Endothelial cell of umbilical vein (primary cell): ENCODE results near the gene STN1. TPM values are rescaled to one million over a fixed set of nuclear protein-coding genes. Genes with fewer than 3 reads are reported as not detected.
"Not testable (repeated sequence)": the region's sequence is repeated elsewhere in the genome, so short reads cannot be mapped to it uniquely, and the experiment has no call there.

Source experiments
- BruUV-seq: library from RNA; stranded (reverse); fragments of 400-500 nt; replicated peaks from 2 replicates; lab custom pipeline; 2021; lab: Mats Ljungman, UMichigan
- CTCF ChIA-PET: fragments of 300-600, 350-600 bp; sonication (Branson Sonifier 250); formaldehyde crosslinking; loops from one replicate; lab custom pipeline; 2021; ENCODE audit warnings: antibody characterized with exemption, inconsistent platforms; lab: Charles Lee
- POLR2A ChIA-PET: fragments of 300-600, 350-600 bp; sonication (Branson Sonifier 250); formaldehyde crosslinking; loops from one replicate; lab custom pipeline; 2021; ENCODE audit warnings: antibody characterized with exemption, inconsistent platforms; lab: Charles Lee
- DNase-seq: peaks from one replicate; pipeline ENCODE4 v3.0.0-alpha.2; 2011; ENCODE audit warnings: low read depth, low spot score
- FAIRE-seq: peaks from 2 replicates; lab custom pipeline; 2011; peaks lifted over from hg19 to GRCh38; lab: Jason Lieb, UNC
- H2AFZ ChIP-seq: 2 replicates; pipeline ENCODE4 v1.6.0; 2012; ENCODE audit warnings: low read depth, low read length, control low read depth, inconsistent platforms
- H3K27ac ChIP-seq: 2 replicates; pipeline ENCODE4 v1.5.1; 2011; ENCODE audit warnings: low read depth, mild to moderate bottlenecking, control low read depth, low read length, moderate library complexity; ENCODE audit not compliant: insufficient read depth
- H3K27me3 ChIP-seq, 2 experiments: 2 replicates each; pipeline versions ENCODE4 v1.6.0 to v1.6.1; 2011; ENCODE audit warnings: low read length in 2 of 2, mixed read lengths in 1 of 2; ENCODE audit not compliant: control insufficient read depth in 2 of 2, insufficient read depth in 2 of 2
- H3K36me3 ChIP-seq, 2 experiments: 2 replicates in 1 of 2; 3 replicates in 1 of 2; pipeline ENCODE4 v1.5.1; 2011; ENCODE audit warnings: low read length in 2 of 2, mild to moderate bottlenecking in 1 of 2, moderate library complexity in 1 of 2; ENCODE audit not compliant: control insufficient read depth in 2 of 2, insufficient read depth in 2 of 2; ENCODE audit errors: extremely low read depth in 1 of 2
- H3K4me1 ChIP-seq: 3 replicates; pipeline ENCODE4 v1.5.1; 2011; ENCODE audit warnings: mild to moderate bottlenecking, low read length; ENCODE audit not compliant: control insufficient read depth, insufficient read depth; ENCODE audit errors: extremely low read depth
- H3K4me2 ChIP-seq: 2 replicates; pipeline ENCODE4 v1.6.1; 2011; ENCODE audit warnings: low read length, control low read depth, mixed read lengths; ENCODE audit not compliant: insufficient read depth
- H3K4me3 ChIP-seq, 3 experiments: fragments of 200-600 bp in 1 of 3; sonication (generic), shearing (Covaris generic) in 1 of 3; replicated peaks in 1 of 3; 2 replicates each; pipeline ENCODE4 v1.5.1; 2011 to 2016; ENCODE audit warnings: control low read depth in 3 of 3, low read length in 3 of 3, mild to moderate bottlenecking in 2 of 3, inconsistent platforms in 1 of 3, low read depth in 1 of 3, moderate library complexity in 1 of 3; ENCODE audit not compliant: insufficient read depth in 1 of 3
- H3K79me2 ChIP-seq: 2 replicates; pipeline ENCODE4 v1.6.0; 2012; ENCODE audit warnings: low read length, inconsistent platforms; ENCODE audit not compliant: control insufficient read depth, insufficient read depth
- H3K9ac ChIP-seq: replicated peaks from 2 replicates; pipeline ENCODE3; 2011; ENCODE audit warnings: low read length, control low read depth; ENCODE audit not compliant: insufficient read depth; ENCODE audit errors: extremely low read depth
- H3K9me1 ChIP-seq: replicated peaks from 3 replicates; pipeline ENCODE4 v1.6.0; 2011; ENCODE audit warnings: mild to moderate bottlenecking, low read length; ENCODE audit not compliant: control insufficient read depth, insufficient read depth; ENCODE audit errors: extremely low read depth
- H3K9me3 ChIP-seq: replicated peaks from 2 replicates; pipeline ENCODE4 v1.5.1; 2012; ENCODE audit warnings: low read length, inconsistent platforms; ENCODE audit not compliant: control insufficient read depth, insufficient read depth
- H4K20me1 ChIP-seq: replicated peaks from 2 replicates; pipeline ENCODE3; 2011; ENCODE audit warnings: mild to moderate bottlenecking, low read length; ENCODE audit not compliant: control insufficient read depth, insufficient read depth; ENCODE audit errors: extremely low read depth
- EZH2 ChIP-seq: IDR thresholded peaks from 2 replicates; pipeline ENCODE4 v1.6.1; 2012; ENCODE audit warnings: borderline replicate concordance, low read depth, mild to moderate bottlenecking, moderate library complexity, low read length, inconsistent platforms; ENCODE audit not compliant: severe bottlenecking
- FOS ChIP-seq: IDR thresholded peaks from 2 replicates; pipeline ENCODE4 v1.6.1; 2011; ENCODE audit warnings: mild to moderate bottlenecking, low read length, moderate library complexity, borderline replicate concordance; ENCODE audit not compliant: insufficient read depth
- GATA2 ChIP-seq: IDR thresholded peaks from 2 replicates; pipeline ENCODE4 v1.7.0; 2011; ENCODE audit warnings: low read depth, mild to moderate bottlenecking, moderate library complexity, mixed read lengths, low read length; ENCODE audit not compliant: insufficient read length, insufficient read depth
- JUN ChIP-seq: IDR thresholded peaks from 2 replicates; pipeline ENCODE4 v1.6.1; 2011; ENCODE audit warnings: borderline replicate concordance, low read depth; ENCODE audit not compliant: insufficient read length, insufficient read depth
- MYC ChIP-seq: IDR thresholded peaks from one replicate; pipeline ENCODE4 v1.6.1; 2011; ENCODE audit warnings: mild to moderate bottlenecking, low read depth, low read length
- POLR2A ChIP-seq: IDR thresholded peaks from 2 replicates; pipeline ENCODE4 v1.6.1; 2012; ENCODE audit warnings: low read depth, mild to moderate bottlenecking, control low read depth, low read length
- POLR2AphosphoS5 ChIP-seq: IDR thresholded peaks from 2 replicates; pipeline ENCODE4 v1.6.1; 2012; ENCODE audit warnings: low read depth, mild to moderate bottlenecking, control low read depth, low read length, moderate library complexity; ENCODE audit not compliant: insufficient read depth
- dilution Hi-C: fragments of 300-500 bp; cut with MboI; formaldehyde crosslinking; loops from one replicate; pipeline ENCODE4 v1.15.0; 2019; ENCODE audit warnings: low sequenced_read_pairs; ENCODE audit not compliant: extremely low pct_ligation_motif_present
- intact Hi-C: fragments of 100-400 bp; cut with micrococcal nuclease; formaldehyde crosslinking; loops from one replicate; pipeline ENCODE4 v1.10.0; 2022
- polyA plus RNA-seq, 4 experiments: library from polyadenylated mRNA; depleted of rRNA in 3 of 4; stranded (reverse) in 3 of 4; unstranded in 1 of 4; fragments of >200 nt; gene quantifications; 2 replicates each; pipeline versions ENCODE4 v1.2.1 to v1.2.3, GENCODE V29; 2011 to 2012; ENCODE audit warnings: missing spikeins in 1 of 4
- total RNA-seq: library from RNA; stranded (reverse); gene quantifications from 2 replicates; pipeline ENCODE4 v1.2.3, GENCODE V29; 2021
- TF ChIP-seq, protein P1 (sequence below): IDR thresholded peaks from 2 replicates; pipeline ENCODE4 v1.6.1; 2011; ENCODE audit not compliant: insufficient read depth, insufficient read length
- TF ChIP-seq, protein P2 (sequence below), 2 donors: IDR thresholded peaks; 1 replicate in 1 of 2; 2 replicates in 1 of 2; pipeline ENCODE4 v1.5.1; 2011; ENCODE audit warnings: low read length in 2 of 2, mild to moderate bottlenecking in 2 of 2, moderate library complexity in 2 of 2, control low read depth in 1 of 2, inconsistent platforms in 1 of 2, low read depth in 1 of 2; ENCODE audit not compliant: insufficient read depth in 1 of 2; ENCODE audit errors: extremely low read depth in 1 of 2

Gene STN1
- total and polyA plus RNA-seq, 2 donors (not counting 3 experiments of a cell fraction or from before 2014, with no cell fraction given) = 10.8 to 15.3 TPM

DNA sequence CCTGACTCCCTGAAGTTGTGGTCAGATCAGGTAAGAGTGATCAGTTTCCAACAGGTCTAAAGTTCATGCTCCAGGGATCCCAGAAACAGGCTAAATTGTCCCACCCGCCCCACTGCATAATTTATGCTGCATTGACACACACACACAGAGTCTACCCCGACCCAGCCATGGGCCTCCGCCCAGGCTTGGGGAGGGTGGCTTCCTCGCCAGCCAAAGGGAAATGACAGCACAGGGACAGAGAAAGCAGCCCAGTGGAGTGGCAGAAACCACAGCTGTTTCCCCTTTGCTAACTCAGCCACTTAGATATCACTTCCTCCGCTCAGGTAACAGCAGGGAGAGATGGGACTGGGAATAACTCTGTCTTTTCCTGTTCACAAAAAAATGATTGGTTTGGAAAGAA is 72.0 kb downstream of the STN1 start:
- BruUV-seq = no TSS peak
- FAIRE-seq = peak; percentile 83
- CTCF ChIA-PET = interaction anchor here (3.6 kb wide), 1 partner anchor 133 kb away, joined by 13 read pairs; no protein-coding TSS in a partner anchor
- Histone ChIP-seq H3K27ac (peak overlapping the region; percentile 23), H3K9me1 (no peaks in the 10 kb centered on the region), H3K9me3 (no peaks in the 10 kb centered on the region), H3K36me3 (no peaks in the 10 kb centered on the region), H2AFZ (peak overlapping the region; percentile 57), H3K4me1 (peaks cover 28% of the 10 kb centered on the region), H3K79me2 (peaks cover 2% of the 10 kb centered on the region), H3K27me3 (no peaks in the 10 kb centered on the region), H3K9ac (no peak overlapping the region), H3K4me3 (no peak overlapping the region), H3K4me2 (no peak overlapping the region), H4K20me1 (no peaks in the 10 kb centered on the region)
- dilution Hi-C loops (no loop called here), intact Hi-C loops (no loop called here)
- POLR2A ChIA-PET = no interaction called here
- peak; percentile 34 for DNase-seq
- TF ChIP-seq MYC = no peak
- TF ChIP-seq FOS = no peak
- TF ChIP-seq JUN = no peak
- TF ChIP-seq, protein P1, sequence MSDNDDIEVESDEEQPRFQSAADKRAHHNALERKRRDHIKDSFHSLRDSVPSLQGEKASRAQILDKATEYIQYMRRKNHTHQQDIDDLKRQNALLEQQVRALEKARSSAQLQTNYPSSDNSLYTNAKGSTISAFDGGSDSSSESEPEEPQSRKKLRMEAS = no peak
- no peak for TF ChIP-seq EZH2
- TF ChIP-seq POLR2AphosphoS5 = no peak
- TF ChIP-seq POLR2A = no peak
- TF ChIP-seq GATA2 = no peak
- TF ChIP-seq, protein P2, sequence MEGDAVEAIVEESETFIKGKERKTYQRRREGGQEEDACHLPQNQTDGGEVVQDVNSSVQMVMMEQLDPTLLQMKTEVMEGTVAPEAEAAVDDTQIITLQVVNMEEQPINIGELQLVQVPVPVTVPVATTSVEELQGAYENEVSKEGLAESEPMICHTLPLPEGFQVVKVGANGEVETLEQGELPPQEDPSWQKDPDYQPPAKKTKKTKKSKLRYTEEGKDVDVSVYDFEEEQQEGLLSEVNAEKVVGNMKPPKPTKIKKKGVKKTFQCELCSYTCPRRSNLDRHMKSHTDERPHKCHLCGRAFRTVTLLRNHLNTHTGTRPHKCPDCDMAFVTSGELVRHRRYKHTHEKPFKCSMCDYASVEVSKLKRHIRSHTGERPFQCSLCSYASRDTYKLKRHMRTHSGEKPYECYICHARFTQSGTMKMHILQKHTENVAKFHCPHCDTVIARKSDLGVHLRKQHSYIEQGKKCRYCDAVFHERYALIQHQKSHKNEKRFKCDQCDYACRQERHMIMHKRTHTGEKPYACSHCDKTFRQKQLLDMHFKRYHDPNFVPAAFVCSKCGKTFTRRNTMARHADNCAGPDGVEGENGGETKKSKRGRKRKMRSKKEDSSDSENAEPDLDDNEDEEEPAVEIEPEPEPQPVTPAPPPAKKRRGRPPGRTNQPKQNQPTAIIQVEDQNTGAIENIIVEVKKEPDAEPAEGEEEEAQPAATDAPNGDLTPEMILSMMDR (IDR thresholded peaks at IDR 0.05; ENCODE audit: extremely low read depth in 1 of 2, insufficient read depth in 1 of 2, low read depth in 1 of 2, low read length in 2 of 2) = no peak

DNA sequence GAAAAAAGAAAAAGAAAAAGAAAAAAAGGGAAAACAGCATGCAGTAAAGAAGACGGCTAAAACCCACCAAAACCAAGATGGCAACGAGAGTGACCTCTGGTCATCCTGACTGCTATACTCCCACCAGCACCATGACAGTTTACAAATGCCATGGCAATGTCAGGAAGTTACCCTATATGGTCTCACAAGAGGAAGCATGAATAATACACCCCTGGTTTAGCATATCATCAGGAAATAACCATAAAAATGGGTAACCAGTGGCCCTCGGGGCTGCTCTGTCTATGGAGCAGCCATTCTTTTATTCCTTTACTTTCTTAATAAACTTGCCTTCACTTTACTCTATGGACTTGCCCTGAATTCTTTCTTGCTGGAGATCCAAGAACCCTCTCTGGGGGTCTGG is 72.6 kb downstream of the STN1 start:
- DNase-seq, BruUV-seq, H3K9ac ChIP-seq, intact Hi-C loops, H3K4me3 ChIP-seq, H3K9me1 ChIP-seq, POLR2A ChIA-PET, dilution Hi-C loops, H3K36me3 ChIP-seq, H3K4me2 ChIP-seq, H2AFZ ChIP-seq, H3K27ac ChIP-seq, H3K9me3 ChIP-seq, H3K79me2 ChIP-seq, H3K27me3 ChIP-seq, H4K20me1 ChIP-seq: not testable (repeated sequence)
- H3K4me1 ChIP-seq = peaks cover 23% of the 10 kb centered on the region
- CTCF ChIA-PET = interaction anchor here (3.6 kb wide), 1 partner anchor 133 kb away, joined by 13 read pairs; no protein-coding TSS in a partner anchor
- FAIRE-seq = peak; percentile 90
